ENCODE data around the gene SLC13A4.
A peak's percentile ranks its signal among the peaks of the same experiment; 100 is the strongest.
"Not testable (repeated sequence)": the region's sequence is repeated elsewhere in the genome, so short reads cannot be mapped to it uniquely, and the experiment has no call there.

The SLC13A4 gene

GRCh38 chr7:135717693-135718092 is 10.3 kb downstream of the SLC13A4 start:
- DNase-seq = no peak

GRCh38 chr7:135716677-135717238 is 11.2 kb downstream of the SLC13A4 start:
- no peak for DNase-seq

- DNase-seq = no peak
Observed at GRCh38 chr7:135715673-135716072, 12.3 kb downstream of the SLC13A4 start.

GRCh38 chr7:135715055-135715522 is 12.9 kb downstream of the SLC13A4 start:
- DNase-seq = no peak

GRCh38 chr7:135714534-135715009 is 13.4 kb downstream of the SLC13A4 start:
- DNase-seq = peak; percentile 62

GRCh38 chr7:135713836-135714470 is 14.0 kb downstream of the SLC13A4 start:
- no peak for DNase-seq

GRCh38 chr7:135712796-135713195 is 15.2 kb downstream of the SLC13A4 start:
- DNase-seq = no peak

- no peak for DNase-seq
Observed at GRCh38 chr7:135712182-135712782, 15.7 kb downstream of the SLC13A4 start.

GRCh38 chr7:135711139-135711469 is 16.9 kb downstream of the SLC13A4 start:
- no peak for DNase-seq

GRCh38 chr7:135710417-135711138 is 17.4 kb downstream of the SLC13A4 start:
- no peak for DNase-seq

- DNase-seq = no peak
Observed at GRCh38 chr7:135709508-135709907, 18.5 kb downstream of the SLC13A4 start.

- no peak for DNase-seq
Observed at GRCh38 chr7:135708041-135708440, 19.9 kb downstream of the SLC13A4 start.

GRCh38 chr7:135707570-135707966 is 20.4 kb downstream of the SLC13A4 start:
- no peak for DNase-seq

- DNase-seq = no peak
Observed at GRCh38 chr7:135706858-135707569, 21.0 kb downstream of the SLC13A4 start.

GRCh38 chr7:135706038-135706742 is 21.8 kb downstream of the SLC13A4 start:
- DNase-seq = no peak

GRCh38 chr7:135704698-135705097 is 23.3 kb downstream of the SLC13A4 start:
- DNase-seq = no peak

- no peak for DNase-seq
Observed at GRCh38 chr7:135704074-135704473, 23.9 kb downstream of the SLC13A4 start.

- no peak for DNase-seq
Observed at GRCh38 chr7:135697276-135698049, 30.5 kb downstream of the SLC13A4 start.

- DNase-seq = no peak
Observed at GRCh38 chr7:135693558-135693957, 34.4 kb downstream of the SLC13A4 start.

GRCh38 chr7:135692606-135693005 is 35.4 kb downstream of the SLC13A4 start:
- not testable (repeated sequence) for DNase-seq

GRCh38 chr7:135692055-135692454 is 35.9 kb downstream of the SLC13A4 start:
- DNase-seq = no peak

GRCh38 chr7:135690566-135690965 is 37.4 kb downstream of the SLC13A4 start:
- DNase-seq = no peak

Measured in T1000 (cell line).